TTC549 (cell line): ENCODE results near the gene CALD1.

Source experiments
- FAIRE-seq: peaks from 2 replicates; lab custom pipeline; 2012; peaks lifted over from hg19 to GRCh38; lab: Jason Lieb, UNC

Gene CALD1

DNA sequence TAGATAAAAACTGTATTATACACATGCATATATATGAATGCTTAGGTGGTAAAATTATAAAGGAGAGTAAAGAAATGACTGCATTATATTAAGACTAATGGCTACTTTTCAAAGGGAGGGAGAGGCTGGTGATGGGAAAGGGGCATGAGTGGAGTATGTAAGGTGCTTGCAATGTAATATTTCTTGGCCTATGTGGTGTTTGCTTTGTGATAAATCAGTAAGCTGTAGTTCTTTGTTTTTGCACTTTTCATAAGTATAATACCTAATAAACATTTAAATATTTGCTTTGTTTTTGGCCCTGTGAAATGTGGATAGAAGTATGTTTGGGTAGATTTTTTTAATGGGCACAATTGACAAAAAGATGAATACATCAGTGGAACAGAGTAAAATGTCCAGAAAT lies 232.8 kb downstream of the CALD1 start:
- no peak for FAIRE-seq
